ENCODE measurements around the gene CDKL5. TPM values are rescaled to one million over a fixed set of nuclear protein-coding genes. Genes with fewer than 3 reads are reported as not detected.

CDKL5 gene
- total and polyA plus RNA-seq, 2 donors (not counting 1 experiment from before 2014, with no cell fraction given), result 0.72 to 4.6 TPM

DNA sequence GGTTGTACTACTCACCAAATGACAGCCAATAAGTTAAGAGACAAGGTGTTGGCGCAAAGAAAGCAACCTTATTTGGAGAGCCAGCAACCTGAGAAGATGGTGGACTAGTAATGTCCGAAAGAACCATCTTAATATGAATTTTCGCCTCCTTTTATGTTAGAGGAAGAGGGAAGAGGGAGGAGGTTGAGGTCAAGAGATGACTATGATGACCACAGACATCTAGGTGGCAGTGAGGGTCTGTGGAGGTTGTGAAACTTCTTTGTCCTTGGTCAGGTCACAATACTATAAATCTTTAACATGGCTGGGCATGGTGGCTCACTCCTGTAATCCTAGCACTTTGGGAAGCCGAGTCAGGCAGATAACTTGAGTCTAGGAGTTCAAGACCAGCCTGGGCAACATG lies 15.4 kb downstream of the CDKL5 start:
- Histone ChIP-seq H3K4me3 (ENCODE audit: control extremely low read depth in 1 of 5, extremely low read depth in 1 of 5, insufficient read depth in 1 of 5, low read depth in 2 of 5, low read length in 4 of 5) (no peak overlapping the region), H3K9ac (ENCODE audit: low read length) (no peak overlapping the region), H2AFZ (ENCODE audit: insufficient read depth, low read depth, low read length, poor library complexity, severe bottlenecking) (no peak overlapping the region), H4K20me1 (ENCODE audit: control insufficient read depth, insufficient read depth, low read length, poor library complexity, severe bottlenecking) (no peaks in the 10 kb centered on the region), H3K9me3 (ENCODE audit: control extremely low read depth in 1 of 3, control insufficient read depth in 2 of 3, insufficient read depth in 1 of 3, low read length in 2 of 3) (no peaks in the 10 kb centered on the region), H3K27me3 (replicated peaks in 1 of 4; ENCODE audit: control extremely low read depth in 1 of 4, control insufficient read depth in 3 of 4, insufficient read depth in 4 of 4, low read length in 3 of 4) (no peaks in the 10 kb centered on the region), H3K4me2 (replicated peaks; ENCODE audit: low read depth, low read length, poor library complexity, severe bottlenecking) (no peak overlapping the region), H3K36me3 (replicated peaks in 1 of 2; ENCODE audit: control extremely low read depth in 1 of 2, control insufficient read depth in 1 of 2, extremely low read depth in 1 of 2, insufficient read depth in 2 of 2, low read length in 1 of 2) (no peaks in the 10 kb centered on the region), H3K27ac (ENCODE audit: low read length in 2 of 2) (no peak overlapping the region), H3K79me2 (ENCODE audit: control insufficient read depth, insufficient read depth, low read length) (no peaks in the 10 kb centered on the region), H3K4me1 (ENCODE audit: control insufficient read depth in 2 of 2, insufficient read depth in 2 of 2, low read length in 2 of 2) (peaks cover 3 to 4% of the 10 kb centered on the region in 2 donors)
- ChIA-PET POLR2A (no interaction called here), CTCF (no interaction called here)
- Mint-ChIP-seq H3K4me1 (peaks cover 10% of the 10 kb centered on the region), H3K4me3 (no peak overlapping the region), H3K9me3 (ENCODE audit: insufficient read depth) (no peaks in the 10 kb centered on the region), H3K27me3 (no peaks in the 10 kb centered on the region), H3K27ac (no peak overlapping the region)
- TF ChIP-seq, protein P1, sequence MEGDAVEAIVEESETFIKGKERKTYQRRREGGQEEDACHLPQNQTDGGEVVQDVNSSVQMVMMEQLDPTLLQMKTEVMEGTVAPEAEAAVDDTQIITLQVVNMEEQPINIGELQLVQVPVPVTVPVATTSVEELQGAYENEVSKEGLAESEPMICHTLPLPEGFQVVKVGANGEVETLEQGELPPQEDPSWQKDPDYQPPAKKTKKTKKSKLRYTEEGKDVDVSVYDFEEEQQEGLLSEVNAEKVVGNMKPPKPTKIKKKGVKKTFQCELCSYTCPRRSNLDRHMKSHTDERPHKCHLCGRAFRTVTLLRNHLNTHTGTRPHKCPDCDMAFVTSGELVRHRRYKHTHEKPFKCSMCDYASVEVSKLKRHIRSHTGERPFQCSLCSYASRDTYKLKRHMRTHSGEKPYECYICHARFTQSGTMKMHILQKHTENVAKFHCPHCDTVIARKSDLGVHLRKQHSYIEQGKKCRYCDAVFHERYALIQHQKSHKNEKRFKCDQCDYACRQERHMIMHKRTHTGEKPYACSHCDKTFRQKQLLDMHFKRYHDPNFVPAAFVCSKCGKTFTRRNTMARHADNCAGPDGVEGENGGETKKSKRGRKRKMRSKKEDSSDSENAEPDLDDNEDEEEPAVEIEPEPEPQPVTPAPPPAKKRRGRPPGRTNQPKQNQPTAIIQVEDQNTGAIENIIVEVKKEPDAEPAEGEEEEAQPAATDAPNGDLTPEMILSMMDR (IDR thresholded peaks at IDR 0.05), result no peak
- no peak for TF ChIP-seq EZH2 (IDR thresholded peaks at IDR 0.05; ENCODE audit: borderline replicate concordance, insufficient read depth, low read depth, low read length, poor library complexity, severe bottlenecking)
- DNase-seq (no peak), ATAC-seq (ENCODE audit: low read depth) (no peak)
- intact Hi-C loops (cut with micrococcal nuclease), result no loop called here
- no CpG with 5 or more reads among the region's 4 CpGs for WGBS (ENCODE audit: insufficient coverage)

- POLR2A ChIA-PET, result no interaction called here
- no peak for TF ChIP-seq EZH2 (IDR thresholded peaks at IDR 0.05; ENCODE audit: borderline replicate concordance, insufficient read depth, low read depth, low read length, poor library complexity, severe bottlenecking)
- TF ChIP-seq, protein P1 (IDR thresholded peaks at IDR 0.05), result no peak
- intact Hi-C loops (cut with micrococcal nuclease), result no loop called here
Observed at GRCh38 chrX:18441780-18442367, 16.5 kb downstream of the CDKL5 start.

More at GRCh38 chrX:18441780-18442367, 16.5 kb downstream of the CDKL5 start:
- ATAC-seq (ENCODE audit: low read depth), result no peak
- WGBS (ENCODE audit: insufficient coverage), result 70% methylated on average over 2 of the region's 3 CpGs
- no peaks in the 10 kb centered on the region for H3K27me3 Mint-ChIP-seq
- H3K4me1 ChIP-seq (ENCODE audit: control insufficient read depth in 2 of 2, insufficient read depth in 2 of 2, low read length in 2 of 2), result peaks cover 0 to 4% of the 10 kb centered on the region in 2 donors
- no peaks in the 10 kb centered on the region for H3K9me3 Mint-ChIP-seq (ENCODE audit: insufficient read depth)
- DNase-seq, result no peak
- no peaks in the 10 kb centered on the region for H3K9me3 ChIP-seq (ENCODE audit: control extremely low read depth in 1 of 3, control insufficient read depth in 2 of 3, insufficient read depth in 1 of 3, low read length in 2 of 3)
- H3K27me3 ChIP-seq (replicated peaks in 1 of 4; ENCODE audit: control extremely low read depth in 1 of 4, control insufficient read depth in 3 of 4, insufficient read depth in 4 of 4, low read length in 3 of 4), result no peaks in the 10 kb centered on the region
- H3K9ac ChIP-seq (ENCODE audit: low read length), result no peak overlapping the region
- no peaks in the 10 kb centered on the region for H4K20me1 ChIP-seq (ENCODE audit: control insufficient read depth, insufficient read depth, low read length, poor library complexity, severe bottlenecking)
- no peak overlapping the region for H3K4me3 ChIP-seq (ENCODE audit: control extremely low read depth in 1 of 5, extremely low read depth in 1 of 5, insufficient read depth in 1 of 5, low read depth in 2 of 5, low read length in 4 of 5)
- H3K27ac Mint-ChIP-seq, result no peak overlapping the region
- H2AFZ ChIP-seq (ENCODE audit: insufficient read depth, low read depth, low read length, poor library complexity, severe bottlenecking), result no peak overlapping the region
- no peak overlapping the region for H3K27ac ChIP-seq (ENCODE audit: low read length in 2 of 2)
- no peaks in the 10 kb centered on the region for H3K79me2 ChIP-seq (ENCODE audit: control insufficient read depth, insufficient read depth, low read length)
- H3K4me1 Mint-ChIP-seq, result peaks cover 5% of the 10 kb centered on the region
- no peak overlapping the region for H3K4me3 Mint-ChIP-seq
- no peak overlapping the region for H3K4me2 ChIP-seq (replicated peaks; ENCODE audit: low read depth, low read length, poor library complexity, severe bottlenecking)
- CTCF ChIA-PET, result no interaction called here
- no peaks in the 10 kb centered on the region for H3K36me3 ChIP-seq (replicated peaks in 1 of 2; ENCODE audit: control extremely low read depth in 1 of 2, control insufficient read depth in 1 of 2, extremely low read depth in 1 of 2, insufficient read depth in 2 of 2, low read length in 1 of 2)

Data from B cell (primary cell).